K562 (cell line): ENCODE measurements around the gene NBPF6.
"Not testable (repeated sequence)": the region's sequence is repeated elsewhere in the genome, so short reads cannot be mapped to it uniquely, and the experiment has no call there.

ENCODE experiments used
- ELF4 ChIP-seq: fragments of 450-650 bp; formaldehyde crosslinking; IDR thresholded peaks from 2 replicates; pipeline ENCODE4 v1.4.0; 2022; ENCODE audit warnings: missing genetic modification characterization
- HDAC2 ChIP-seq: fragments of 450-650 bp; IDR thresholded peaks from 2 replicates; pipeline ENCODE4 v1.6.1; 2016; ENCODE audit warnings: mild to moderate bottlenecking
- MAFK ChIP-seq: IDR thresholded peaks from 2 replicates; pipeline ENCODE4 v1.6.1; 2011; ENCODE audit warnings: low read length, improper control_type of control experiment
- POLR2AphosphoS5 ChIP-seq: IDR thresholded peaks from 2 replicates; pipeline ENCODE4 v1.6.1; 2011; ENCODE audit warnings: mild to moderate bottlenecking, low read depth, low read length, moderate library complexity; ENCODE audit not compliant: control insufficient read depth, insufficient read depth
- RB1 ChIP-seq: fragments of 450-650 bp; IDR thresholded peaks from 2 replicates; pipeline ENCODE4 v1.6.1; 2017; ENCODE audit warnings: low read depth, mild to moderate bottlenecking
- RBM39 ChIP-seq: fragments of 200-400 bp; formaldehyde crosslinking; optimal IDR thresholded peaks from 2 replicates; pipeline ENCODE3; 2018; ENCODE audit warnings: low read depth, low read length
- SIN3A ChIP-seq, 2 experiments: fragments of 150-350 bp in 1 of 2; IDR thresholded peaks; 2 replicates each; pipeline ENCODE4 v1.6.1; 2011 to 2016; ENCODE audit warnings: borderline replicate concordance in 2 of 2, low read depth in 2 of 2, low read length in 2 of 2, mild to moderate bottlenecking in 2 of 2, moderate library complexity in 2 of 2; ENCODE audit not compliant: control insufficient read depth in 1 of 2
- SREBF2 ChIP-seq: sonication (generic); formaldehyde crosslinking; IDR thresholded peaks from 2 replicates; pipeline ENCODE4 v1.4.0; 2020; ENCODE audit warnings: mild to moderate bottlenecking, missing genetic modification reagents
- TF ChIP-seq, protein P1 (sequence below), 3 experiments: IDR thresholded peaks in 2 of 3; conservative IDR thresholded peaks in 1 of 3; 2 replicates each; pipeline ENCODE4 v1.5.1; 2011 to 2012; ENCODE audit warnings: low read length in 3 of 3, mild to moderate bottlenecking in 3 of 3, control low read depth in 2 of 3, improper control_type of control experiment in 1 of 3, inconsistent platforms in 1 of 3, low read depth in 1 of 3, mixed read lengths in 1 of 3, moderate library complexity in 1 of 3; ENCODE audit not compliant: insufficient read depth in 2 of 3
- TF ChIP-seq, protein P2 (sequence below): fragments of 250-450 bp; sonication (Bioruptor Pico); IDR thresholded peaks from 2 replicates; pipeline ENCODE4 v1.8.0; 2021; ENCODE audit warnings: mild to moderate bottlenecking, moderate library complexity

DNA sequence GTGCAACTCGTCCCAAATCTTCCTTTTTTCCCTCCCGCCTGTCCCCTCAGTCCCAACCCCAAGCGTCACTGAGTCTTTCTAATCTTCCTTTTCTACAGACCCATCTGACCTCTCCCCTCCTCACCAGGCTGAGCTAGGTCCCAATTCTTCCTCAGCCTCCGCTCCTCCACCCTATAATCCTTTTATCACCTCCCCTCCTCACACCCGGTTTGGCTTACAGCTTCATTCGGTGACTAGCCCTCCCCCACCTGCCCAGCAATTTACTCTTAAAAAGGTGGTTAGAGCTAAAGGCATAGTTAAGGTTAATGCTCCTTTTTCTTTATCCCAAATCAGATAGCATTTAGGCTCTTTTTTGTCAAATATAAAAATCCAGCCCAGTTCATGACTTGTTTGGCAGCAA is 24.4 kb downstream of the NBPF6 start:
- TF ChIP-seq, protein P1, sequence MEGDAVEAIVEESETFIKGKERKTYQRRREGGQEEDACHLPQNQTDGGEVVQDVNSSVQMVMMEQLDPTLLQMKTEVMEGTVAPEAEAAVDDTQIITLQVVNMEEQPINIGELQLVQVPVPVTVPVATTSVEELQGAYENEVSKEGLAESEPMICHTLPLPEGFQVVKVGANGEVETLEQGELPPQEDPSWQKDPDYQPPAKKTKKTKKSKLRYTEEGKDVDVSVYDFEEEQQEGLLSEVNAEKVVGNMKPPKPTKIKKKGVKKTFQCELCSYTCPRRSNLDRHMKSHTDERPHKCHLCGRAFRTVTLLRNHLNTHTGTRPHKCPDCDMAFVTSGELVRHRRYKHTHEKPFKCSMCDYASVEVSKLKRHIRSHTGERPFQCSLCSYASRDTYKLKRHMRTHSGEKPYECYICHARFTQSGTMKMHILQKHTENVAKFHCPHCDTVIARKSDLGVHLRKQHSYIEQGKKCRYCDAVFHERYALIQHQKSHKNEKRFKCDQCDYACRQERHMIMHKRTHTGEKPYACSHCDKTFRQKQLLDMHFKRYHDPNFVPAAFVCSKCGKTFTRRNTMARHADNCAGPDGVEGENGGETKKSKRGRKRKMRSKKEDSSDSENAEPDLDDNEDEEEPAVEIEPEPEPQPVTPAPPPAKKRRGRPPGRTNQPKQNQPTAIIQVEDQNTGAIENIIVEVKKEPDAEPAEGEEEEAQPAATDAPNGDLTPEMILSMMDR (IDR thresholded peaks at IDR 0.05 in 2 of 3, conservative IDR thresholded peaks at IDR 0.05 in 1 of 3; ENCODE audit: insufficient read depth in 2 of 3, low read depth in 1 of 3, low read length in 3 of 3), result not testable (repeated sequence)
- not testable (repeated sequence) for TF ChIP-seq SIN3A (IDR thresholded peaks at IDR 0.05; ENCODE audit: borderline replicate concordance in 2 of 2, control insufficient read depth in 1 of 2, low read depth in 2 of 2, low read length in 2 of 2); SREBF2; MAFK; ELF4 (CRISPR knock-in tag); RB1; POLR2AphosphoS5; RBM39; HDAC2
- TF ChIP-seq, protein P2, sequence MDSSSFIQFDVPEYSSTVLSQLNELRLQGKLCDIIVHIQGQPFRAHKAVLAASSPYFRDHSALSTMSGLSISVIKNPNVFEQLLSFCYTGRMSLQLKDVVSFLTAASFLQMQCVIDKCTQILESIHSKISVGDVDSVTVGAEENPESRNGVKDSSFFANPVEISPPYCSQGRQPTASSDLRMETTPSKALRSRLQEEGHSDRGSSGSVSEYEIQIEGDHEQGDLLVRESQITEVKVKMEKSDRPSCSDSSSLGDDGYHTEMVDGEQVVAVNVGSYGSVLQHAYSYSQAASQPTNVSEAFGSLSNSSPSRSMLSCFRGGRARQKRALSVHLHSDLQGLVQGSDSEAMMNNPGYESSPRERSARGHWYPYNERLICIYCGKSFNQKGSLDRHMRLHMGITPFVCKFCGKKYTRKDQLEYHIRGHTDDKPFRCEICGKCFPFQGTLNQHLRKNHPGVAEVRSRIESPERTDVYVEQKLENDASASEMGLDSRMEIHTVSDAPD, result not testable (repeated sequence)
